Natural killer cell (primary cell): Measurements from ENCODE around the gene CYP27B1. TPM values are rescaled to one million over a fixed set of nuclear protein-coding genes. Genes with fewer than 3 reads are reported as not detected.

ENCODE experiments used
- ATAC-seq, 3 donors: fragments of 150-1000 bp in 2 of 3; fragments of 200-7000 bp in 1 of 3; cut with Tn5 transposase; 1 replicate in 1 of 3; 2 replicates in 2 of 3; pipeline ENCODE4 v1.10.0; 2021; ENCODE audit warnings: mild to moderate bottlenecking in 2 of 3, moderate library complexity in 2 of 3
- DNase-seq, 2 donors: peaks; one replicate each; pipeline versions ENCODE4 v3.0.0 to v3.0.0-alpha.2; 2013 to 2021; ENCODE audit warnings: mixed read lengths in 1 of 2
- H3K27ac ChIP-seq: one replicate; pipeline ENCODE4 v1.5.1; 2013; ENCODE audit warnings: mild to moderate bottlenecking, low read length
- H3K27me3 ChIP-seq: one replicate; pipeline ENCODE4 v1.6.1; 2013; ENCODE audit warnings: low read length; ENCODE audit not compliant: control insufficient read depth, insufficient read depth
- H3K36me3 ChIP-seq: one replicate; pipeline ENCODE4 v1.6.1; 2013; ENCODE audit warnings: low read length; ENCODE audit not compliant: control insufficient read depth, insufficient read depth
- H3K4me1 ChIP-seq: one replicate; pipeline ENCODE4 v1.6.1; 2013; ENCODE audit warnings: low read length; ENCODE audit not compliant: control insufficient read depth, insufficient read depth
- H3K4me3 ChIP-seq: one replicate; pipeline ENCODE4 v1.5.1; 2013; ENCODE audit warnings: low read length
- H3K9me3 ChIP-seq: one replicate; pipeline ENCODE4 v1.6.1; 2013; ENCODE audit warnings: low read length; ENCODE audit not compliant: control insufficient read depth, insufficient read depth
- H3K27ac Mint-ChIP-seq, 2 donors: one replicate each; pipeline ENCODE4 v1.8.0; 2022; ENCODE audit warnings: mild to moderate bottlenecking in 2 of 2, mixed read lengths in 2 of 2, moderate library complexity in 1 of 2
- H3K27me3 Mint-ChIP-seq, 2 donors: one replicate each; pipeline ENCODE4 v1.8.0; 2022; ENCODE audit warnings: low read depth in 2 of 2, mixed read lengths in 2 of 2
- H3K36me3 Mint-ChIP-seq: one replicate; pipeline ENCODE4 v1.8.0; 2022; ENCODE audit warnings: mixed read lengths
- H3K4me1 Mint-ChIP-seq, 2 donors: one replicate each; pipeline ENCODE4 v1.8.0; 2022; ENCODE audit warnings: mixed read lengths in 2 of 2
- H3K4me3 Mint-ChIP-seq: one replicate; pipeline ENCODE4 v1.8.0; 2022; ENCODE audit warnings: mild to moderate bottlenecking, moderate library complexity, mixed read lengths
- H3K9me3 Mint-ChIP-seq, 2 donors: one replicate each; pipeline ENCODE4 v1.8.0; 2022; ENCODE audit warnings: mixed read lengths in 2 of 2
- CTCF ChIP-seq: fragments of 200-600 bp; IDR thresholded peaks from one replicate; pipeline ENCODE4 v1.8.0; 2022; ENCODE audit warnings: antibody characterized with exemption
- WGBS: methylation state at CpG from one replicate; pipeline ENCODE4 v1.1.7; 2013; ENCODE audit warnings: missing lambda C conversion rate; ENCODE audit not compliant: insufficient coverage; 5-methylcytosine and 5-hydroxymethylcytosine counted together
- intact Hi-C: fragments of 100-400 bp; cut with micrococcal nuclease; formaldehyde crosslinking; loops from one replicate; pipeline ENCODE4 v1.14.2; 2022
- total RNA-seq, 4 donors: library from RNA; stranded (reverse); fragments of 120-200 nt in 1 of 4; gene quantifications; one replicate each; pipeline versions ENCODE4 v1.2.3 to v1.2.4, GENCODE V29; 2013 to 2022

The CYP27B1 gene
- total RNA-seq, 3 donors from 2014 or later (not counting 1 experiment from before 2014, with no cell fraction given): 1.1 to 1.7 (median 1.6) TPM

GRCh38 chr12:57807285-57807684 is 40.4 kb upstream of the CYP27B1 start:
- Mint-ChIP-seq H3K36me3 (peaks cover 6% of the 10 kb centered on the region), H3K27ac (no peak overlapping the region), H3K4me3 (no peak overlapping the region), H3K9me3 (no peaks in the 10 kb centered on the region), H3K4me1 (no peaks in the 10 kb centered on the region), H3K27me3 (no peaks in the 10 kb centered on the region)
- Histone ChIP-seq H3K4me3 (no peak overlapping the region), H3K9me3 (no peaks in the 10 kb centered on the region), H3K27ac (no peak overlapping the region), H3K36me3 (peaks cover 17% of the 10 kb centered on the region), H3K27me3 (no peaks in the 10 kb centered on the region), H3K4me1 (no peaks in the 10 kb centered on the region)
- 92% methylated on average over 9 of the region's 9 CpGs for WGBS
- intact Hi-C loops: no loop called here
- no peak for TF ChIP-seq CTCF
- DNase-seq (no peak), ATAC-seq (no peak)

- peaks cover 7% of the 10 kb centered on the region for H3K36me3 Mint-ChIP-seq
- no peak overlapping the region for H3K4me3 ChIP-seq
- WGBS: 96% methylated on average over 2 of the region's 3 CpGs
Observed at GRCh38 chr12:57806677-57807076, 39.8 kb upstream of the CYP27B1 start.

DNA sequence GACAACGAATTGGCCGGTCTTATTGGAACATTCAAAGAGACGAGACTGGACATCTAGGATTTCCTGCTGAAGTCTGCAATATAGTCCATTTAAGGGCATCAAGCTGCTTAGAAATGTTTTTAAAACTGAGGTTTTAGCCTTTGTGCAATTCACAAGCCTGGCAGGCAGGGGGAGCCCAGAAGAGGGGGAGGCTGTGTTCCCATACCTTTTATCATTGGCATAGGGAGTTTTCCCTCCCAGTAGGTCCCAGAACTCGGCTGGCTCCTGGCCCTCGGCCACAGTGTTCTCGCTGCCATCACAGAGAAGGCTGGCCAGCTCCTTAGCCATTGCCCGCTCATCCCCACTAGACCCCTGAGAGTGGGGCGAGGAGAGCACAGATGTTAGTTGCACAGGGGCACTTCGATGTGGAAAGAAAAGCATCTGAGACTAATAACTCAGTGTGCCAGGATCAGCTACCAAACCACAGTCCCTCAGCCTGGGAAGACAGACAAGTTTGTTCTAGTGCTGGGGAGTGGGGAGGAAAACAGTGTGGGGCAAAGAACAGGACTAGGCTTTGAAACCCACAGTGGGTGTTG is 36.5 kb upstream of the CYP27B1 start:
- peaks cover 29% of the 10 kb centered on the region for H3K36me3 ChIP-seq
- Mint-ChIP-seq H3K4me3 (no peak overlapping the region), H3K27me3 (no peaks in the 10 kb centered on the region), H3K4me1 (peaks cover 0 to 6% of the 10 kb centered on the region in 2 donors), H3K27ac (no peak overlapping the region), H3K9me3 (no peaks in the 10 kb centered on the region), H3K36me3 (peaks cover 7% of the 10 kb centered on the region)
- H3K27me3 ChIP-seq: no peaks in the 10 kb centered on the region
- WGBS: 87% methylated on average over 9 of the region's 9 CpGs
- H3K9me3 ChIP-seq: no peaks in the 10 kb centered on the region
- intact Hi-C loops: loop anchor here (1.0 kb wide), 1 partner anchor 102 kb away; no protein-coding TSS in a partner anchor
- DNase-seq: peak in 1 of 2 donors; percentile 57
- ATAC-seq: no peak
- no peak overlapping the region for H3K4me3 ChIP-seq
- TF ChIP-seq CTCF: peak; percentile 63
- H3K27ac ChIP-seq: no peak overlapping the region
- no peaks in the 10 kb centered on the region for H3K4me1 ChIP-seq

More at GRCh38 chr12:57806677-57807076, 39.8 kb upstream of the CYP27B1 start:
- ATAC-seq: no peak
- Histone ChIP-seq H3K27ac (no peak overlapping the region), H3K27me3 (no peaks in the 10 kb centered on the region), H3K36me3 (peaks cover 20% of the 10 kb centered on the region), H3K9me3 (no peaks in the 10 kb centered on the region), H3K4me1 (no peaks in the 10 kb centered on the region)
- no peak for DNase-seq
- no peaks in the 10 kb centered on the region for H3K4me1 Mint-ChIP-seq
- no peaks in the 10 kb centered on the region for H3K9me3 Mint-ChIP-seq
- intact Hi-C loops: no loop called here
- H3K4me3 Mint-ChIP-seq: no peak overlapping the region
- no peak for TF ChIP-seq CTCF
- H3K27me3 Mint-ChIP-seq: no peaks in the 10 kb centered on the region
- H3K27ac Mint-ChIP-seq: no peak overlapping the region

- no peaks in the 10 kb centered on the region for H3K27me3 ChIP-seq
- no peak overlapping the region for H3K27ac Mint-ChIP-seq
- no peak for TF ChIP-seq CTCF
- no peak overlapping the region for H3K4me3 Mint-ChIP-seq
- 100% methylated on average over 1 of the region's 1 CpG for WGBS
- no peaks in the 10 kb centered on the region for H3K9me3 Mint-ChIP-seq
- H3K4me3 ChIP-seq: no peak overlapping the region
- no peak overlapping the region for H3K27ac ChIP-seq
- peaks cover 7% of the 10 kb centered on the region for H3K36me3 Mint-ChIP-seq
- H3K4me1 Mint-ChIP-seq: peaks cover 0 to 6% of the 10 kb centered on the region in 2 donors
- no peaks in the 10 kb centered on the region for H3K4me1 ChIP-seq
- H3K36me3 ChIP-seq: peaks cover 26% of the 10 kb centered on the region
- no peak for ATAC-seq
- H3K9me3 ChIP-seq: no peaks in the 10 kb centered on the region
- intact Hi-C loops: loop anchor here (1.0 kb wide), 1 partner anchor 103 kb away; no protein-coding TSS in a partner anchor
- DNase-seq: no peak
- H3K27me3 Mint-ChIP-seq: no peaks in the 10 kb centered on the region
Observed at GRCh38 chr12:57802607-57803006, 35.7 kb upstream of the CYP27B1 start.
